ENCODE results near the gene PRPF40A.
"Not testable (repeated sequence)": the region's sequence is repeated elsewhere in the genome, so short reads cannot be mapped to it uniquely, and the experiment has no call there.

Gene PRPF40A

DNA sequence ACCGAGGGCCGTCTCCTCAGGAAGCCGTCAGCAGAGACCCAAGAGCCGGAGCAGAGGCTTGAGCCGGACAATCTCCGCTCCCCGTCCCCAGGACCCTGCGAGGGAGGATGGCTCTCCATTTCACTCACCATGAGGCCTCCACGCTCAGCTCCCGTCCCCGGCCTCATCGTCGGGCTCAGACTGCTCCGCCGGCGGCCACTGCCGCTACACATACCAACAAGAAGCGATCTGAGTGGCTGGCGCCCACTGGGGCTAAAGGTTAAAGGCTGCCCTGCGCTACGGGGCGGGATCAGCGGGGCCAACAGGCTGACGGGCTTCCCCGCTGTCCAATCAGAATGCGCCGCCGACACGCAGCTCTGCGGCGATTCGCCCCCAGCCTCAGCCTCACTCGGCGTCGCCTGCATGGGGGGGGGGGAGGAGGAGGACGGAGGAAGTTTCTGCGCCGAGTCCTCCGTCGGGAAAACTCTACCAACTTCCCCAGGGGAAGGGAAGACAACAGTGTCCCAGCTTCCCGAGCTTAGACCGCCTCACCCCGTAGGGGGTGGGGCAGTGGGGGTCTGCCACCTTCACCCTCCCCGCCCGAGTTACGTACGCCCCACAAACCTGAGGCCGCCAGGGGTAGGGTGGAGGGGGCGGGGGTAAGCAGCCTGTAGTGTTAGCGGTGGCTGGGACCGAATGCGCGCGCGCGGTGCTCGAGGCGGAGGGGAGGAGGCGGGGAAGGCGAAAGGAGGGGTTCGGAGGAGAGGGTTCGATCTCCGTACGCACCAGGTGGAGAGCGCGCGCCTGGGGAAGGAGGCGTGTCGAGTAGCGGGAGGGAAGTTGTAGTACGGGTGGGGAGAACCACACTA lies at the start of gene PRPF40A:
Gene PRPF40A, minus strand, starts transcription at position 234 of the 848 bp plus-strand sequence. Its CDS starts 22 bp downstream, at position 212.
- peak; percentile 99 for DNase-seq (ENCODE audit: low spot score)

DNA sequence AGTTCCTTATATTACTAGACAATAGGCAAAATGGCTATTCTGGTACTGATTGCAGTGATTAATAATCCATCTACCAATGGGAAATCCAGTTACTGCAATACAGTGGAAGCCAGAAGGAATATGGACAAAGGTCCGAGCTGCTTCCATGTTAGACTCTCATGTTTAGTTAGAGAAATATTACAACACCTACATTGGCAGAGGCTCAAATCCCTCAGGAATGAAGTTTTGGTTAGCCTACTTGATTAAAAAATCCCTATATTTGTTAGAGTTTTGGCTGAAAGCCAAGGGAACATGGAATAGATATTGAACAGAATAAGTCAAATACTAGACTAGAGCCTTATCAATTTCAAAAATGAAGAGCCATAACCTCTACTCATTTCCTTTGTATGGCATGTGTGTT lies 49.7 kb upstream of the PRPF40A start:
- DNase-seq (ENCODE audit: low spot score) = no peak

DNA sequence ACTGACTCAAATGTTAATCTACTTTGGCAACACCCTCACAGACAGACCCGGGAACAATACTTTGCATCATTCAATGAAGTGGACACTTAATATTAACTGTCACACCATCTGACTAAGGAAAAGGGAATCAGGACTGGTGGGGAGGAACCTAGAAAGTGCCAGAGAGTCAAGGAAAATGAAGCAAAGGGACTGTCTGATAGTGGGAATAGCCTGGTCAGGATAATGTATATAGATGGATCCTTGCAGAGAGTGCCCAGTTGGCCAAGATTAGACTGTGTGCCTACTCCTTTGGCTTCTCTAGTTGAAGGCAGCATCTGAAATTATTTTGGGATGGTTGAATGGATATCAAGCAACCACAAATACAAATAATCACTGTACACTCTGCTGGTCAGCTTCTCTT lies 46.4 kb upstream of the PRPF40A start:
- no peak for DNase-seq (ENCODE audit: low spot score)

DNA sequence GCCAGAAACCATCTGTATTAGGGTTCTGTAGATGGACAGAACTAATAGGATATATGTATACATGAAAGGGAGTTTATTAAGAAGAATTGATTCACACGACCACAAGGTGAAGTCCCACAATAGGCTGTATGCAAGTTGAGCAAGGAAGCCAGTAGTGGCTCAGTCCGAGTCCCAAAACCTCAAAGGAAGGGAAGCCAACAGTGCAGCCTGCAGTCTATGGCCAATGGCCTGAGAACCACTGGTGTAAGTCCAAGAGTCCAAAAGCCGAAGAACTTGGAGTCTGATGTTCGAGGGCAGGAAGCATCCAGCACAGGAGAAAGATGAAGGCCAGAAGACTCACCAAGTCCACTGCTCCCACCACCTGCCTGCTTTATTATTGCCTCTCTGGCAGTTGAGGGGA lies 45.9 kb upstream of the PRPF40A start:
- DNase-seq (ENCODE audit: low spot score) = not testable (repeated sequence)

DNA sequence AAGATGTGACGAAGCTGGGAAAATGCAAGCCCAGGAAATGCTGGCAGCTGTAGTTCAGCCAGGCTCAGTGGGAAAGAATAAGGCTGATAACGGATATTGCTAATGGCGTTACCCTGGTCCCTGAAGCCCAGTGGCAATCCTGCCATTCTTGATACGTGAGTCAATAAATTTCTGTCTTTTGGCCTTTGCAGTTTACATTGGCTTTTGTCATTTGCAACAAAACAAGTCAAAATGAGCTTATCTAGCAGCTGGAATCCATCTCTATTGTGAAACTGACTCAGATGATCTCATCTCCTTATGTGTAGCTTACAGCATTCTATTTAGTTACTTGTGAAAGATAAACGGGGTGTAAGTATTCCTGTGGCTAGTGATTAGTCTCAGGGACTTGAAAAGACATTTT lies 44.9 kb upstream of the PRPF40A start:
- no peak for DNase-seq (ENCODE audit: low spot score)

DNA sequence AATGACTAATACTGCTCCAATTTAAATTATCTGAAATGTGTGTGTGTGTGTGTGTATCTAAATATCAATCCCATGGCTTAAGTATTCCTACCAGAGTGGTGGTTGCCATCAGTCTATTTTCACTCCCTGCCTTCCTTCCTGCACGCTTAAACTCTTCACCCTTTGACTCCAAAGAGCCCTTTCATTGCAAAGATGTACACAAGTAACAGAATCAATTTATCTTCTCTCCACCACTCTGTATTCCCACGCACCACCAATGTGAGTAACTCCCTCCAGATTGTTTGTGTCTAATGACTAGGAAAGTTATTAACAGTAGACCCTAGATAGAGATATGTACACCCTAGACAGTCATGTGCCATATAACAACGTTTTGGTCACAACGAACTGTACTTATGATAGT lies 44.0 kb upstream of the PRPF40A start:
- DNase-seq (ENCODE audit: low spot score) = no peak

DNA sequence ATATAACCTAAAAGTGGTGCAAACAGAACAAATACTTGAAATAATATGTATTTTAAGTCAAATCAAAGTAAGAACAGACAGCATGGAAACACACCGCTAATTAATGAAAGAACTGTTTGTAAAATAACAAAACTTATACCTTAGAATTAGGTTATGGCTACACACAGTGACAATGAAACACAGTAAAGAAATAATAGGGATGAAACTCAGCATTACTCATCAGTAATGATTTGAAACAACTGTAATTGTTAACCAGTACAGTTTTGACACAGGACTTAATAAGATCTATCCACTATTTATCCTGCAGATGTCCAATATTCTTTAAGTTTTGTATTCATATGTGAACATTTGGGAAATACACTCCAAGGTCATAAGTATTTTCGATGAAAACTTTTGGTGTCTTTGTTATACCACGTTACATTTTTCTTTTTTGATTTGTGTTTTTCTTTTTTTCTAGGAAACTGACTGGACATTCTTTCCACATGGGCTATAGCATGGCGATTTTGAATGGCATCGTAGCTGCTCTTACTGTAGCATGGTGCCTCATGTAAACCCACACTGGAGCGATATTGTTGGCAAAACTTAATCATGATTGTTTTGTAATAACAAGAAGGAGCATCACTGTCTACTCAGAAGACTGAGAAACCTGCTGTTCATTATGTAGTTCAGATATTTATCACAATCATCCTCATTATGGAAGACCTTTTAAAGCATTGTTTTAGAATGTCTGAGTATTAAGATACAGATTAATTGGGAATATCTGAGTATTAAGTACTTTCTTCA lies 42.2 kb upstream of the PRPF40A start:
- no peak for DNase-seq (ENCODE audit: low spot score)

DNA sequence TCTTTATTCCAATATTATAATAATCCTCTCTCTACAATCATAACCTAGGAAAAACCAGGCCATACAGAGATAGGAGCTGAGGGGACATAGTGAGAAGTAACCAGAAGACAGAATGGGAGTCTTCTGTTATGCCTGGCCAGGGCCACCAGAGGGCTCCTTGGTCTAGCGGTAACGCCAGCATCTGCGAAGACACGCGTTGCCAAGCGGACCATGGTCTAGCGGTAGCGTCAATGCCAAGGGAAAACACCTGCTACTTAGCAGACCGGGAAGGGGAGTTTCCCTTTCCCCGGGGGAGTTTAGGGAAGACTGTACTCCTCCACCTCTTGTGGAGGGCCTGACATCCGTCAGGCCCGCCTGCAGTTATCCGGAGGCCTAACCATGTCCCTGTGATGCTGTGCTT lies 37.8 kb upstream of the PRPF40A start:
- DNase-seq (ENCODE audit: low spot score) = no peak

DNA sequence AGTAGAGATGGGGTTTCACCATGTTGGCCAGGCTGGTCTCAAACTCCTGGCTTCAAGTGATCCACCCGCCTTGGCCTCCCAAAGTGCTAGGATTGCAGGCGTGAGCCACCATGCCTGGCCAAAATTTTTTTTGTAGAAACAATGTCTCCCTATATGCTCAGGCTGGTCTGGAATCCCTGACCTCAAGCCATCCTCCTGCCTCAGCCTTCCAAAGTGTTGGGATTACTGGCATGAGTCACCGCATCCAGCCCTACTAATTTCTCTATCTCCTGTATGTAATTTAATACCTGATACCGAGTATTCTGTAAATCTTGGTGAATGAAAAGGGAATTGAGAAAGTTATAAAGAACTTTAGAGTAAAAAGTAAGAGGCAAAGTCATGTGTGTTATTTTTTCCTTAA lies 30.5 kb upstream of the PRPF40A start:
- DNase-seq (ENCODE audit: low spot score) = not testable (repeated sequence)

DNA sequence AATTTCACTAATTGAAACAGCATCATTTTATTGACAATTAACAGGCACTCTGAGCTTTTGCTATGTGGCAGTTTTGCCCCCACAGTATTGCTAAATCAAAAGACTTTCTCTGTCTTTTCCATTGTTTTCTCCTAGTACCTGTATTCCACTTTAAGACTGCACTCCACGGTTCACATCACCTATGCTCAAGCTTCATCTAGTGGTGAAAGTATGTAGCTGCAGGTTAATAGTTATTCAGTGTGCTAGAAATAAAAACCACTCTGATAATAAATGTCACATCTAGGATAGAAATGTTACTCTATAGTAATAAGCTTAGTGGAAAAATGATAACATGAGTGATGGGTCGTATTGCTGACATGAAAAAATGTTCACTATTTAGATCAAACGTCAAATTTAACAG lies 25.7 kb upstream of the PRPF40A start:
- peak; percentile 24 for DNase-seq (ENCODE audit: low spot score)

DNA sequence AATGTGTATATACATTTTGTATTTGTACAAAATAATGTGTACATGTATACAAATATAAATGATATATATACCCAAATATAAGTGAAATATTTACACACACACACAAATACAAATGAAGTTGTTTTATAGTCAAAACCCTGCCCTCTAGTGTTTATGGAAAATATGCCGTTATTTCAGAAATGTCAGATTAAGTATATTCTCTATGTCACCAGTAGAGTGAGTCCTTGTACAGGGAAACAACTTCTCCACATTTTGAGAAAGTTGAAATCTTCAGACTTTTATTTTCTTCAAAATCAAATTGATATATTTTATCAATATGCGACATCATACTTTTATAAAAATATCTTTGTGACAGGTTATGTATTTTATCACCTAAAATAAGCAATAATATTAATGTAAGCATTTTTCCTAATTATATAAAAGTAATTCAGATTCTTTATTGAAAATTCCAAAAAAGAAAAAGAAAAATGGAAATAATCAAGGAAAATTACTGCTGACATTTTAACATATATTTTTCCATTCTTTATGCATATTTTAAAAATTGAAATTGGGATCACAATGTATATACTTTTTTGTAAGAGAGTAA lies 23.6 kb upstream of the PRPF40A start:
- peak; percentile 55 for DNase-seq (ENCODE audit: low spot score)

DNA sequence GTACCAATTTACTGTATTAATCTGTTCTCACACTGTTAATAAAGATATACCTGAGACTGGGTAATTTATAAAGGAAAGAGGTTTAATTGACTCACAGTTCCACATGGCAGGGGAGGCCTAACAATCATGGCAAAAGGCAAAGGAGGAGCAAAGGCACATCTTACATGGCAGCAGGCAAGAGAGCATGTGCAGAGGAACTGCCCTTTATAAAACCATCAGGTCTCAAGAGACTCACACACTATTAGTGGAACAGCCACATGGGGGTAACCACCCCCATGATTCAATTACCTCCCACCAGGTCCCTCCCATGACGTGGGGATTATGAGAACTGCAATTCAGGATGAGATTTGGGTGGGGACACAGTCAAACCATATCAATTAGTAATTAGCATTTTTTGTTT lies 22.4 kb upstream of the PRPF40A start:
- DNase-seq (ENCODE audit: low spot score) = not testable (repeated sequence)

DNA sequence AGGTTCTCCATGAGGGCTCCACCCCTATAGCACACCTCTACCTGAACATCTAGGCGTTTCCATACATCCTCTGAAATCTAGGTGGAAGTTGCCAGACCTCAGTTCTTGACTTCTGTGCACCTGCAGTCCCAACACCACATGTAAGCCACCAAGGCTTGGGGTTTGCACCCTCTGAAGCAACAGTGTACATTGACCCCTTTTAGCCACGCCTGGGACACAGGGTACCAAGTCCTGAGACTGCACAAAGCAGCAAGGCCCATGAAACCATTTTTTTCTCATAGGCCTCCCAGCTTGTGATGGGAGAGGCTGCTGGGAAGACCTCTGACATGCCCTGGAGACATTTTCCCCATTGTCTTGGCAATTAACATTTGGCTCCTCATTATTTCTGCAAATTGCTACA lies 21.2 kb upstream of the PRPF40A start:
- DNase-seq (ENCODE audit: low spot score) = no peak

DNA sequence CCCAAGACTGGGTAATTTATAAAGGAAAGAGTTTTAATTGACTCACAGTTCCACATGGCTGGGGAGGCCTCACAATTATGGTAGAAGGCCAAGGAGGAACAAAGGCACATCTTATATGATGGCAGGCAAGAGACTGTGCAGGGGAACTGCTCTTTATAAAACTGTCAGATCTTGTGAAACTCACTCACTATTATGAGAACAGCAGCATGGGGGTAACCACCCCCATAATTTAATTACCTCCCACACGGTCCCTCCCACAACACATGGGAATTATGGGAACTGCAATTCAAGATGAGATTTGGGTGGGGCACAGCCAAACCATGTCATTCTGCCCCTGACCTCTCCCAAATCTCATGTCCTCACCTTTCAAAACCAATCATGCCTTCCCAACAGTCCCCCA lies 20.2 kb upstream of the PRPF40A start:
- not testable (repeated sequence) for DNase-seq (ENCODE audit: low spot score)

DNA sequence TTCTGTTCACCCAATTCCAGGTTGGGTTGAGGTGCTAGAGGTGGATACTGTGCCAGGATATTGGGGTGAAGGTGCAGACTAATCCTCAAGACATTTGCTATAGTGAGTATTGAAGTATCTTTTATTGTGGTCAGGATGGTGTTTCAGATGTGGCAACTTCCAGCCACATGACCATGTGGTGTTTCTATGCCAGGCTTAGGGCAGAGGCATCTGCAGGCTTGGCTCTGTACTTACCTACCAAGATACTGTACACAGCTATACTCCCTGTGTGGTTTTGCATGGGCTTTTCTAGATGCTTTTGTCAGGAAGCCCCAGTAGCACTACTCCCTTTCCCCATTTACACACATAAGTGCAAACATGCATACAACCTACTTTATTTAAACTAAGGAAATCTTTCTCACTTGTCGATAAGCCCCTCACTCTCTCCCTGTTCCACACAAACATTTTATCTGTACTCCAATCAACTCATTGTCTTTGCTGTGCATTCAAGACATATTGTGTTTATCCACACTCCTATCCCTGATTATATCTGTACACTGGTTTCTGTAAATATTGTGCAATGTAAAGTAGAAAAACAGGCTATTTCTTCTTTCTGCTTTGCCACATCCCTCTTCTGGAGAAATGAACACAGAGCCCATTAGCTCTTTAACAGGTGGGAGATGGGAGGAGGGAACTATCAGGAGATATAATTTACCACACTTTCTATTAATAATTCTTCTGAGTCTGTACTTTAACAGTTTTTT lies 13.5 kb upstream of the PRPF40A start:
- no peak for DNase-seq (ENCODE audit: low spot score)

DNA sequence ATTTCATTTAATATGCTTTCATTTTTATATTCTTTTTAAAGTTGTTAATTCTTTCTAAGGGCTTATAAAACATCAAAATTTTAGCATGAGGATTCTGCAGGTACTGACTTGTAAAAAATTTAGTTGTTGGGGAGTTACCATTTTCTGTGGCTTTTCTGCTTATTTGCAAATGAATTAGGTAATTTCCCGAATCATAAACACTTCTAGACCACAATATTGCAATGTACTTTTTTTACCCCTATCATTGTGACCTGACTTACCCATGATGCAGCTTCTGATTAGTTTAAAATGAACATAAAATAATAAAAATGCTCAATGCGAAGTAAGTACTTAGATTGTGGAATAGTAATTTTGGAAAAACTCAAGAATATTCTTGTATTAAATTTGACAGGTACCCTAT lies 12.6 kb upstream of the PRPF40A start:
- DNase-seq (ENCODE audit: low spot score) = no peak

DNA sequence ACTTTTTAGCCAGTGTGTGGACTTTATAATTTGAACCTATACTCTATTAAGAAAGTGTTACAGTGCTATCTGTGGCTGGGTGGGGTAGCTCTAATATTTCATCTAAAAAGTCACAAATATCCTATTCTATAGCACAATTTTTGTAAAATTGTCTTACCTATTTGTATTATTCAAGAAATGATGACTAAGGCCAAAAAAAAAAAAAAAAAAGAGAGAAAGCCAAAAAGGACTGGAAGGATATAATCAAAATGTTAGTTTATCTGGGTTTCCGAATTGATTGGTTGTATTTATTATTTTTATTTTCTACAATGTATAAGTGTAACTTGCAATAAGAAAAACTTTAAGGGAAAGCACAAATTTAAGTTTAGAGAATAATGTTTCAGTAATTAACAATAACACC lies 6.7 kb upstream of the PRPF40A start:
- no peak for DNase-seq (ENCODE audit: low spot score)

DNA sequence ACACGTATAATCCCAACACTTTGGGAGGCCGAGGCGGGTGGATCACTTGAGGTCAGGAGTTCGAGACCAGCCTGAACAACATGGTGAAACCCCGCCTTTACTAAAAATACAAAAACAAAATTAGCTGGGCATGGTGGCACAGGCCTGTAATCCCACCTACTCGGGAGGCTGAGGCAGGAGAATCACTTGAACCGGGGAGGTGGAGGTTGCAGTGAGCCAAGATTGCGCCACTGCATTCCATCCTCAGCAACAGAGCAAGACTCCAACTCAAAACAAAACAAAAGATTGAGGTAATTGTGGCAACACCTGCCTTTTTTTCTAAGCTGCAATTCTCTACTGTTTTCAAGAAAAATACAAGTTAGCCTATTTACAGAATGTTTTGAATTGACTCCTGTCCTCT lies 5.4 kb upstream of the PRPF40A start:
- DNase-seq (ENCODE audit: low spot score) = not testable (repeated sequence)

DNA sequence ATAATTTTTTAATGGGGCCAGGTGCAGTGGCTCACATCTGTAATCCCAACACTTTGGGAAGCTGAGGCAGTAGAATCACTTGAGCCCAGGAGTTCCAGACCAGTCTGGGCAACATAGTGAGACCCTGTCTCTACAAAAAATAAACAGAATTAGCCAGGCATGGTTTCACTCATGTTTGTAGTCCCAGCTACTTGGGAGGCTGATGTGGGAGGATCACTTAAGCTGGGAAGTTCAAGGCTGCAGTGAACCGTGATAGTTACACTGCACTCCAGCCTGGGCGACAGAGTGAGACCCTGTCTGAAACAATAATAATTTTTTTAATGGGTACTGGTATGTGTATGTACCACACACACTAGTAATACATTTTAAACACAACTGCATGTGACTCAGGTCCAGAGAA lies 3.5 kb upstream of the PRPF40A start:
- no peak for DNase-seq (ENCODE audit: low spot score)

DNA sequence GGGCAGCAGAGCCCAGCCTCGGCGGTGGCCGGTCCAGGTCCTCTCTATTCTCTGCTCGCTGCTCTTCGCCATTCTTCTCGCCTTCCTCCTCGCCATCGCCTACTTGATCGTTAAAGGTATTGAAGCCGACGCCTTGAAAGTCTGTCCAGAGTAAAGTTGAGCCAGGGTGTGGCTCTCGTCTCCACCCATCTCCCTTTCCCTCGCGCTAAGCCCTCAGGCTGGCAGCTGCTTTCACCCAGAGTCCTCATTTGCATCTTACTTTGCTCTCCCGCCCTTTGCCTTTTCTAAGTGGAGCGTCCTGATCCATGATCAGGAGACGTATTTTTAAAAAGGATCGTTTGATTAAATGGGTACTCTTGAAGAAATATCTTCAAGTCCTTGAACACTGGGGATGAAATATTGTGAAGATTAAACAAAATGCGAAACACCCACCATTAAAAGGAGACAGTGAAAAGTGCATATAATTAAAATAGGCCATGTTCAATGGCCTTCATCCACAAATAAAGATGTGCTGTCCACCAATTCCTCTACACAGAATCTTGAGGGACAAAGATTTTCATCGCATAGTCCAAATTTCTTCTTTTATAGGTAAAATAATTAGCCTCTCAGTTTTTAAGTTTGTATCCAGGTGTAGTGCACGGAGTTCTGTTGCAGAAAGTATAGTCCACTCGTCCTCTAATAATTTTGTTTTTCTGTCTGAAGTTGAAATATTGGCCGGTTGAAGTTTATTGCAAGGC lies 1.8 kb upstream of the PRPF40A start:
- DNase-seq (ENCODE audit: low spot score) = peak; percentile 38

DNA sequence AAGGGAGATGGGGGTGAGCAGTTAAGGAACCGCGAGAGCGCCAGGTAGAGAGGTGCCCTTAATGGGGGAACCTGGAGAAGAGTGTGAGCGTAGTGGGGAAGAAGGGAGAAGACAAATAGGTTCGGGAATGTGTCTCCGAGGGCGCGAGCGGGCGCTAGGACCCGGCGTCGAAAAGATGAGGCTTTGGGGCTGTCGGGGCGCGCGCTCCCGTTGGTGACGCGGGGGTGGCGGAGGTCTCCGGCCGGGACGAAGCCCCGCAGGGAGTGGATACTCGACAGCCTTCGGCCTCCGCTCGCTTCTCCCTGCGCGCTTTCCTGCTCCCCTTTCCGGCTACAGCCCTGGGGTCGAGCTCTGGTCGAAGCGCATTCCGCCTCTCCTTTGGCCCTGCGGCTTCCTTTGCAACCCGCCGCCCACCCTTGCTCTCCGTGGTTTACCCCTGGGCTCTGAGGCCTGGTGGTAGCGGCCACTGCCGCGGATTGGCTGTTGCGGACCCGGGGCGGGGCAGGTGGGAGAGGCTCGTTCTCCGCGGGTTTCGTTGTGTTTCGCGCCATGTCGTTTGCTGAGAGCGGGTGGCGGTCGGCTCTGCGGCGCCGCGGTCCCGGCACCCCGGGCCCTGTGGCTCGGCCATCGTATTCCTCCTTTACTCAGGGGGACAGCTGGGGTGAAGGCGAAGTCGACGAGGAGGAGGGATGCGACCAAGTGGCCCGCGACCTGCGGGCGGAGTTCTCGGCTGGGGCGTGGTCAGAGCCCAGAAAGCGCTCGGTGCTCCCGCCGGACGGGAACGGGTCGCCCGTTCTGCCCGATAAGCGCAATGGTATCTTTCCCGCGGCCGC lies 1.0 kb upstream of the PRPF40A start, which contains the start of gene ARL6IP6:
Gene ARL6IP6, plus strand, starts transcription at position 545 of the 833 bp plus-strand sequence. Its CDS starts 5 bp downstream, at position 550.
- peak; percentile 90 for DNase-seq (ENCODE audit: low spot score)

Measured in germinal center (tissue), 1 donor.